GM21786 (cell line): ENCODE data around the gene FOXN1.

Experiments used
- ATAC-seq: cut with Tn5 transposase; IDR thresholded peaks from one replicate; pipeline ENCODE4 v1.9.1; 2021; ENCODE audit not compliant: unreplicated experiment

FOXN1 gene

GRCh38 chr17:28498652-28499363 lies 7.3 kb upstream of the FOXN1 start:
- no peak for ATAC-seq

- ATAC-seq, result no peak
These were observed 6.8 kb upstream of the FOXN1 start for GRCh38 chr17:28499364-28499664.

DNA sequence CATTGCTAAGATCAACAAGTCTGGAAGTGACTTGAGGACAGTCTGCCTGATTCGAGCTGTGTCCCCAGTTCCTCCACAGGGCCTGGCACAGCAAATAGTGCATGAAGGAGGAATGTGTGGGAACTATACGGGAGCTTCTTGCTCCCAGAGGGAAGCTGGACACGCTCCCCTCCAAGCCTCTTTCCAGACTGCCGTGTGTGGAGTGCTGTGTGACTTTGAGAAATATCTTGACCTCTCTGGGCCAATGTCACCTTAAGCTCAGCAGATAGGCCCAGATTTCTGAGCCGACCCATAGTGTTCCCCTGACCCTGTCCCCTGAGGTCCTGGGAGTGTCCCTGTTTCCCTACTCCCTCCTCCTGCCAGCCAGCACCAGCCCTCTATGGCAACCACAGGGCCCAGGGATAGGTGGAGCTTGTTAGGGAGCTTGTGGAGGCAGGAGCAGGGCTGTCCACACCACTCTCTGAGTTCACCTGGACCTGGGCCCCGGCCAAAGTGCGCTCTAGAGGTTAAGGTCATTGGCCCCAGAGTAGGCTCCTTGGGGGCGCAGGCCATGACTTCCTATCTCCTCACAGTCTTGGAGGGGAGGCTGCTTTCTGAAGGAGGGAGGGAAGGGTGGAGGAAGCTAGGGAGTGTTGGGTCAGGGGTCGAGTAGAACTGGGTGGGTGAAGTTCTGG lies 6.3 kb upstream of the FOXN1 start:
- ATAC-seq, result no peak

GRCh38 chr17:28500712-28501379 lies 5.3 kb upstream of the FOXN1 start:
- ATAC-seq, result no peak

GRCh38 chr17:28501421-28502284 lies 4.5 kb upstream of the FOXN1 start:
- ATAC-seq, result no peak

- ATAC-seq, result no peak
These were observed 2.7 kb upstream of the FOXN1 start for GRCh38 chr17:28503420-28503819.

DNA sequence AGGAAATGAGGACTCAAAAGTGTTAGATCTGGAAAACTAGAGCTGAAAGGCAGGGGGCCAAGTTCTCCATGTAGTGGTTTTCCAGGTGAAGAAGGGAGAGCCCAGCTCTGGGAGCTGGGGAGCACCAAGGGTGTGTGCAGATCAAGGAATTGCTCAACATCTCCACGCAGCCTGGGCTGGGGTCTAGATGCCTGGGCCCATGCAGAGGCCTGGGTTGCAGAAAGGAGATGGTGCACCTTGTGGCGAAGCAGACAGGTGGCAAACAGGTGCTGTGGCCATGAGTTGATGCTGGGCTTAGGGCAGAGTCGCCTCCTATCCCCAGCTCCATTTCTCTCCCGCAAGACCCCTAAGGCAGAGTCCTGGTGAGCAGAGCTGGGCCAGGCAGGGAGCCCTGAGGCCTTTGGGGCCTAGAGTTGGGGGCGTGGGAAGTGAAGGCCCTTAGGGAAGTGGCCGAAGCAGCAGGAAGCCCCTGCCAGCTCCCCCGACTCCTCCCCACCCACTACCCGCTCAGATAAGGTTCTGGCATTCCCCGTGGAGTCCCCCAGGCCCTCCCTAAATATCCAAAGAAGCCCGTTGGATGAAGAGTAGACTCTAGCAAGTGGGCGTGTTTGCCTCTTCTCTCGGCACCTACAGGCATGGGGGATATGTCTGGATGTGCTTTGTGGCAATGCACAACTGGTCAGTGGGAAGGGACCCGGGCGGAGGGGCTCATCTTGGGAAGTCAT lies 777 bp downstream of the FOXN1 start:
- ATAC-seq, result no peak

GRCh38 chr17:28507567-28508203 lies 1.5 kb downstream of the FOXN1 start:
- no peak for ATAC-seq

DNA sequence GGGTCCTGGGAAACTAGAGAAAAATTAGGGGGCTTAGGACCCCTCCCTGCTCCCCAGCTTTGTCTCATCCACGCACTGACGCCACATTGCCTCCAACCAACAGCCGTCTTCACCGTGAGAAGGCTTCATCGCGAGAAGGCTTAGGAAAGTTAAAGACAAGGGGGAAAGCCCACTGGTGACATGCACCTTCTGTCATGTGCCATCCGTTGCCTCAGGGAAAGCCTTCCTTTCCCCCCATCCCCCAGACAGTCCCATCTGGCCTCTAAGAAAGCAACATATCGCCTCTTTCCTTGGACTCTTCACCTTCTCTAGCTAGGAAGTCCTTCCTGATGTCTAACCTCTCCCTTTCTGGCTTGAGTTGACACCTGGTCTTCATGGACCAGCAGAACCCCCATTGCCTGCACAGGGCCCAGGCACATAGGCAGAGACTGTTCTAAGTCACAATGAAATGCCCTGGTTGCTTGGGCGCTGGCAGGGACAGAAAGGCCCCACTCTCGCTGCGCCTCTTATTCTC lies 2.1 kb downstream of the FOXN1 start:
- ATAC-seq, result no peak

GRCh38 chr17:28509789-28510188 lies 3.6 kb downstream of the FOXN1 start:
- ATAC-seq, result no peak

GRCh38 chr17:28511858-28512461 lies 5.8 kb downstream of the FOXN1 start:
- ATAC-seq, result no peak

DNA sequence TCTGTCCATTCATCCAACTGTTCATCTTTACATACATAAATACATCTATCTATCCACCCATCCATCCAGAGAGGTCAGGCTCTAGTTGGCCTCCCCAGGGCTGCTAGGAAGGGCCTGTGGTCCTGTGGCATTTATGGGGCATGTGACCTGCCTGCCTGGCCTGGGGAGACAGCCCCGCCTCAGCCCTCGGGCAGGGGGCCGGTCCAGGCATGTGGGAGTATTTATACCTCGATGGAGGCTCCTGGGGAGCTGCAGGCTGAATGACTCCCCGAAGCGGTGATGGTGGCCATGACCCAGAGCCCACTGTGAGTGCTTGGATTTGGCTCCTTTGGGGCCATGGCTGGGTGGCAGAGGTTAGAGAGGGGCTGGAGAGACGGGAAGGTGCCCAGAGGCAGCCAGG lies 7.3 kb downstream of the FOXN1 start:
- ATAC-seq, result no peak

GRCh38 chr17:28514561-28515002 lies 8.4 kb downstream of the FOXN1 start:
- ATAC-seq, result no peak

- no peak for ATAC-seq
These were observed 9.4 kb downstream of the FOXN1 start for GRCh38 chr17:28515518-28515917.

GRCh38 chr17:28518132-28518531 lies 12.0 kb downstream of the FOXN1 start:
- ATAC-seq, result no peak

DNA sequence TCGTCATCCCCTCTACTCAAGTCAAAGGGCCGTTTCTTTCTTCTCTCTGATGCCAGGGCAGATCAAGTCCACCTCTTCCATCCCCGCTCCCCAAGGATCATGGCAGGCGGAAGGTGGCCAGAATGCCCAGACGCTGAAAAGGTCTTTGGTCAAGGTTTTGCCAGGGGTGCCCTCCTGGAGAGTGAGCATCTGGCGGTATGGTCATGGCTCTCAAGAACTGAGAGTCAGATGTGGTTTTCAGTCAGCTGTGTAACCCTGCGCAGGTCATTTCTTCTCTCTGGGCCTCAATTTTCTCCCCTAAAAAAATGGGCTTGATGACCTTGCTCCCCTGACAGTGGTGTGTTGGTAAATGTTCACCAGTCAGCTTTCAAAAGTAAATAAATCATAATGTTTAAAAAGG lies 12.4 kb downstream of the FOXN1 start:
- ATAC-seq, result no peak

- no peak for ATAC-seq
These were observed 13.1 kb downstream of the FOXN1 start for GRCh38 chr17:28519236-28519635.

GRCh38 chr17:28520687-28521086 lies 14.5 kb downstream of the FOXN1 start:
- ATAC-seq, result no peak

- ATAC-seq, result no peak
These were observed 15.3 kb downstream of the FOXN1 start for GRCh38 chr17:28521311-28522085.
